ELR (cell line): ENCODE results near the gene VILL.
A peak's percentile ranks its signal among the peaks of the same experiment; 100 is the strongest.
"Not testable (repeated sequence)": the region's sequence is repeated elsewhere in the genome, so short reads cannot be mapped to it uniquely, and the experiment has no call there.

Source experiments
- DNase-seq: peaks from one replicate; pipeline ENCODE4 v3.0.0-alpha.2; 2015; ENCODE audit warnings: low read depth

The VILL gene

GRCh38 chr3:38036286-38036685 lies 45.7 kb downstream of the VILL start:
- no peak for DNase-seq

- no peak for DNase-seq
These were observed 46.3 kb downstream of the VILL start for GRCh38 chr3:38036906-38037305.

GRCh38 chr3:38038447-38038911 lies 47.9 kb downstream of the VILL start:
- no peak for DNase-seq

DNA sequence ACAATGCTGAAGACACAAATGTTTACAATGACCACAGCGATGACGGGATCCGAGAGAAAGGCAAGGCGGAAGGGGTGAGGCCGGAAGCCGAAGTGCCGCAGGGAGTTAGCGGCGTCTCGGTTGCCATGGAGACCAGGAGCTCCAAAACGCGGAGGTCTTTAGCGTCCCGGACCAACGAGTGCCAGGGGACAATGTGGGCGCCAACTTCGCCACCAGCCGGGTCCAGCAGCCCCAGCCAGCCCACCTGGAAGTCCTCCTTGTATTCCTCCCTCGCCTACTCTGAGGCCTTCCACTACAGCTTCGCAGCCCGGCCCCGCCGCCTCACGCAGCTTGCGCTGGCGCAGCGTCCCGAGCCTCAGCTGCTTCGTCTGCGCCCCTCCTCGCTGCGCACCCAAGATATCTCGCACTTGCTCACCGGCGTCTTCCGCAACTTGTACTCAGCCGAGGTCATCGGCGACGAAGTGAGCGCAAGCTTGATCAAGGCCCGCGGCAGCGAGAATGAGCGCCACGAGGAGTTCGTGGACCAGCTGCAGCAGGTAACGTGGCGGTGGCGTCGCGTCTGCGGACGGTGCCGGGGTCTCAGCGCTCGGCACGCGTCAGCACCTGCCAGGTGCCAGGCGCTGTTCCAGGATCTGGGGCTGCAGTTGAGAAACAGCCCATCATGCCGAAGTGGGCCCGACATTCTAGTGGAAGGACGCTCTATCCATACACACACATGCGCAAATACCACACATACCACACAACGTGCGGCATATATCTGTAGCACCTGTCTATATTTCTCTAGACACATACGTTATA lies 48.7 kb downstream of the VILL start, which contains the start of gene DLEC1:
Gene DLEC1 (plus strand): TSS at position 108 of the 798 bp plus-strand sequence. CDS start 18 bp downstream, at position 126.
- DNase-seq, result peak; percentile 79

- peak; percentile 36 for DNase-seq
These were observed 49.3 kb downstream of the VILL start for GRCh38 chr3:38039899-38040261.

- no peak for DNase-seq
These were observed 49.8 kb downstream of the VILL start for GRCh38 chr3:38040401-38040800.

- no peak for DNase-seq
These were observed 52.9 kb downstream of the VILL start for GRCh38 chr3:38043486-38043885.

GRCh38 chr3:38046027-38046426 lies 55.4 kb downstream of the VILL start:
- no peak for DNase-seq

DNA sequence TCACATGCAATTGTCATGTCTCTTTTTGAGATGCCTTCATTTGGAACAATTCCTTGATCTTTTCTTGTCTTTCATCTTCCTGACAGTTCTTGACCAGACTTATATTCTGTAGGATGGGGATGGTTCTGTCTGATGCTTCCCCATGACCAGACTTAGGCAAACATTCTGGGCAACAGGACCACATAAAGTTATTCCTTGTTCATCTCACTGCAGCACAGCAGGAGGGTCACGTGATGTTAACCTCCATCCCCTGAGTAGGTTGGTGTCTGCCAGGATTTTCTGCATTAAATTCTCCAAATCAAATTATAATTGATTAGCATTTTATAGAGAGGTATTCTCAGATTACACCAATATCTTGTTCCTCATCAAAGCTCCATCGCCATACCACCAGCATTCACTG lies 56.2 kb downstream of the VILL start:
- no peak for DNase-seq

DNA sequence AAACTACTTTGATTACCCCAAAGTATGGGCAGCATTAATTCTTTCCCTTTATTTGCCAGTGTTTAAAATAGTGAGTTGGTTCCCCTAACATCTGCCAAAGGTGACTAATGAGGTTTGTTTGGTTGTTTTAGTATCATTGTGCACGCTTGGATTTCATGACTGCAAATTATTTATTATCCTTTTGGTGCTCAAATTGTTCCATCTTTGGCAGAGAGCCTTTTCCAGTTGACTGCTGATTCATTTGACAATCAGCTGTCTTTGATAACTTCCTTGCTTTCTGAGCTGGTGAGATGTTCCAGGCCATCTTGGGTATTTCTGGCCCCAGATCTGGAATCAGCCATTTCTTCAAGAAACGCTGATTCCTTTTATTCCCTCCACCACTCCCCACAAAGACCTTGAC lies 57.3 kb downstream of the VILL start:
- DNase-seq, result no peak

DNA sequence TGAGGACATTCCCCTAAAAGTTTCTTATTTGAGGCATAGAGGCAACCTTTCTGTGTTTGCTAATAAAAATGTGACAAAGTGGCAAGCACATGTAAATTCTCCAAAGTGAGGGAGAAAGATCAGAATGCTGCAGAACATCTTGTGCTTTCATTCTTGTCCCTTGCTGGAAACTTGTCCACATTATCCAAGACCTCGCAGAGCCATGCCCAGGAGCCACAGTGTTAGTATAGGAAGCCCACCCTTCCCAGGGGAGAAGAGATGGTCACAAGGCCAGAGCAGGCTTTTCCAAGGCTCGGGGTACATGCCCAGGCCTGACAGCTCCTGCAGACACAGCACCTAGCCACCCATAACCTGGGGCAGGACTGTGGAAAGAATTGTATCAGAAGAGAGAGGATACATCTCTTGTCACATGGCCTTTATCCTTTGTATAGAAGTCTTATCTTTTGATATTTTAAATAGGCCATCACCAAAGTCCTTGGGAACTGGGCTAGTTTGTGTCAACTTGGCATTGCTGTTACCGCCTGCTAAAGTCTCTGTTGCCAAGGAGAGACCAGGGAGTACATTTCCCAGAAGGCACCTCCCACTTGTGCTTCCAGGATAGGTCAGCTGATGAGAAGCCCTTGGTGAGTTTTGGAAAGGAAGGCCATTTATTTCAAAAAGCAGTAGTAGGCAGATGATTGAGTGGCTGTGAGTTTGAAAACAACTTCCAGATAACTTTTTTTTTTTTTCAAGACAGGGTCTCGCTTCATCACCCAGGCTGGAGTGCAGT lies 59.0 kb downstream of the VILL start:
- no peak for DNase-seq

DNA sequence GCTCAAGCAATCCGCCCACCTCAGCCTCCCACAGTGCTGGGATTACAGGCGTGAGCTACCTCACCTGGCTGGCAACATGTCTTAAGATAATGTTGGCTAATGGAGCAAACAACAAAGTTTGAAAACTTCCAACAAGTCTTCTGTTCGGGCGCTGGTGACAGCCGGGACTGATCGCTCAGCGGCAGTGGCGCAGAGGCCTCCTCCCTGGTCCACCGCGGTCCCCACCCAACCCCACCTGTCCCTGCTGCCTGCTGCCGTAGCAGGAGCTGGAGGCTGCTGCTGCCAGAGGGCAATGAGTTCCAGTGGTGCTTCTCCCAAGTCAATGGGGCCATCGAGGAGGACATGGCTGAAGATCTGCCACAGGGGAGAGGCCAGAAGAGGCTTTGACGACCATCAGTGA lies 60.5 kb downstream of the VILL start:
- no peak for DNase-seq

DNA sequence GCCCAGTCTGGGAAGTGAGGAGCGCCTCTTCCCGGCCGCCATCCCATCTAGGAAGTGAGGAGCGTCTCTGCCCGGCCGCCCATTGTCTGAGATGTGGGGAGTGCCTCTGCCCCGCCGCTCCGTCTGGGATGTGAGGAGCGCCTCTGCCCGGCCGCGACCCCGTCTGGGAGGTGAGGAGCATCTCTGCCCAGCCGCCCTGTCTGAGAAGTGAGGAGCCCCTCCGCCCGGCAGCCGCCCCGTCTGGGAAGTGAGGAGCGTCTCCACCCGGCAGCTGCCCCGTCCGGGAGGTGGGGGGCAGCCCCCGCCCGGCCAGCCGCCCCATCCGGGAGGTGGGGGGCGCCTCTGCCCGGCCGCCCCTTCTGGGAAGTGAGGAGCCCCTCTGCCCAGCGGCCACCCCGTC lies 62.7 kb downstream of the VILL start:
- DNase-seq, result not testable (repeated sequence)

- not testable (repeated sequence) for DNase-seq
These were observed 63.4 kb downstream of the VILL start for GRCh38 chr3:38053813-38054498.

GRCh38 chr3:38054499-38055001 lies 64.0 kb downstream of the VILL start:
- peak; percentile 15 for DNase-seq
